Inferior parietal cortex (tissue), 1 donor: Measurements from ENCODE around the gene ACP5.
"Not testable (repeated sequence)": the region's sequence is repeated elsewhere in the genome, so short reads cannot be mapped to it uniquely, and the experiment has no call there.

Experiments
- DNase-seq: peaks from one replicate; pipeline ENCODE4 v3.0.0-alpha.2; 2016; ENCODE audit errors: extremely low spot score

The ACP5 gene

DNA sequence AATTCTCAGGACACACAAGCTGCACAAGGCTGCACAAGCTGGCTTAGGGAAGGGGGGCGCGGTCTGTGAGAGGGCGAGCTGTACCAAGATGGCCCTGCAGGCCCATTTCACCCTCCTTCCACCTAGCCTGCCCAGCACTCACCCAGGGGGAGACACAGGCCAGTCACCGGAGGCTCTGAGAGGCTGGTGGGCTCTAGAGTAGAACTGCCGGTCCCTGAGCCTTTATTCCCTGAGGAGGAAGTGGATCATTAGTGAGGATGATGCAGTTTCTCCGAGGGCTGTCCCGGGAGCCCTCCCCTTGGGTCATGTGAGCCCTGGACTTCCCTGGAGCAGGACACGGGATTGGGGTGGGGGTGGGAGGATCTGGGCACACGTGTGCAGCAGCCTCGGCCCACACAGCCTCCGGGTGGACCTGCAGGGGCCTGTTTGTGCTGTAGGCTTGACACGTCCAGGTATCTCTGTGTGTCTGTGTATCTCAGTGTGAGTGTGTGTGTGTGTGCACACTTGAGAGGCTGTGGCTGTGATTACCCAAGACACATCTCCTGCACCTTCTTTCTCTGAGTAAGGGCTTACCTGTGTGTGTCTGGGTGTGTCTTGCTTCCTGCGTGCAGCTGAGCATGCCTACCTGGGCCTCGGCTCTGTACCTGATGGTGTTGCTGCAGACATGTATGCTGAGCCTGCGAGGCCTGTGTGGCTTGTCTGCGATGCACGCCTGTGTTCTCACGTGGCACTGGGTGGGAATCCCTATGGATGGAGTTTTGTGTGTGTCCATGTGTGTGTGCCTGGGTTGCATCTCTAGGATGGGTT is at the start of gene ACP5:
ACP5 (minus strand) TSS at position 195 of the 807 bp plus-strand sequence. CDS start 328 bp downstream, outside the sequence.
- no peak for DNase-seq

DNA sequence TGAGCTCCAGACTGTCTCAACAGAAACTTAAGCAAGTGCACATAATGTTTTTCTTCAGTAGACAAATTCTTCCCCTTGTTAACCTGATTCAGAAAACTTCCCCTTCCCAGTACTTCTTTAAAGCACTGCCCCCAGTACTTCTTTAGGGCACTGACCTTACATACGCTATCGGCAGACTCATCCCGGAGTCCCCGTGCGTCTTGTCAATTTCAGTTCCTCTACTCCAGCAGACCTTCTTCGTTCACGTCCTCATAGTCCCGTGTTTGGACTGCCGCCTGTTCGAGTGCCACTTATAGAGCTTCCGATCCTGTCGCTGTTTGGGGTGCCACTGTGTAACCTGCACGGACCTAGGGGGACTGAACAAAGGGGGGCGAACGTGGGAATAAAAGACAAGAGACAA is 48.8 kb upstream of the ACP5 start:
- no peak for DNase-seq

DNA sequence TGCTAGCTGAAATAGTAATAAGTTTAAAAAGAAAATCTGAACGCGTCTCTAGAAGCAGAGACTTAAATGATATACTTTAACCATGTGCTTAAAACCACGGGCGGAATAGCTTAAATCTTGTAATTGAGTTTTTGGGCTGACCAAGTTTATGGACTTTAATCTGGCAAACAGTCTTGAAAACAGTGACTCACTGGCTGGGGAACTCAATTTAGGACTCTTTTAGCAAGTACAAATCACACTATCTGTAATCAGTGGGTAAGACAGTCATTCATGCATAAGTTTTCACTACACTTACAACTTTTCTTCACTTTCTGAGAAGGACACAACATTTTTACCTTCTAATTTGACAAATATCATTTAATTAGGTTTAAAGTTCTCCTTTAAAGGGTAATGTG is 46.6 kb upstream of the ACP5 start:
- DNase-seq = no peak

DNA sequence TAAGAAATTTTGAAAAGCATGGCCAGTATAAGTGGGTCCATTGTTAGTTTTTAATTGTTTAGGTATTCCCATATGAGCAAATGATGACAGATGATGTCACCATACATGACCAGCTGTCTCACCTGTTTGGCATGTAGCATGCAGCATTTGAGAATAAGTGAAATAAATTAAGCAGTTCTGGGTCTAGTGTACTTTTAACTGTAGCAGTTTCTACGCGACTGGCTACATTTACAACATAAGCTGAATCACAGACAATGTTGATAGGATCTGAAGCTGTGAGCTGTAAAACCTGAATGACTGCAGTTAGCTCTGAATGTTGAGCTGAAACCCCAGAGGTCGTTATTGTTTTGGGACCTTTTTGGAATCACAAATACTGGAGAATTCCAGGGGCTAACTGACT is 45.0 kb upstream of the ACP5 start:
- DNase-seq = not testable (repeated sequence)

DNA sequence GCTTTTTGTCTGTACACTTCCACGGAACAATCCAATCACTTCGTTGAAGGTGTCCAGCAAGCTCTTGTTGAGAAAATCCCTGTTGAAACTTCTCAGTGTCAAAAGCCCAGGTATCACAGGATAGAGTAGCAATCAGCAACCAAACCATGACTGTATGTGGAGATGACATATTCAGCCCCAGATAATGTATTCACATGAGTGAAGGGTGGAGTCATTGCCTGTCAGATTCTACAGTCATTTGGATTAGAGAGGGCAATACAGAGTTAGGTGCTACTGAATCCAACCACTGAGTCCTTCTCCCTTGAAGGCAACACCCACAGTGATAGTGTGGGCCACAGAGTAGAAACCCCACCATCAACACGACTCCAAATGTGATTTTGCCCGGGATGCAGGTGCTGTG is 43.1 kb upstream of the ACP5 start:
- DNase-seq = no peak

DNA sequence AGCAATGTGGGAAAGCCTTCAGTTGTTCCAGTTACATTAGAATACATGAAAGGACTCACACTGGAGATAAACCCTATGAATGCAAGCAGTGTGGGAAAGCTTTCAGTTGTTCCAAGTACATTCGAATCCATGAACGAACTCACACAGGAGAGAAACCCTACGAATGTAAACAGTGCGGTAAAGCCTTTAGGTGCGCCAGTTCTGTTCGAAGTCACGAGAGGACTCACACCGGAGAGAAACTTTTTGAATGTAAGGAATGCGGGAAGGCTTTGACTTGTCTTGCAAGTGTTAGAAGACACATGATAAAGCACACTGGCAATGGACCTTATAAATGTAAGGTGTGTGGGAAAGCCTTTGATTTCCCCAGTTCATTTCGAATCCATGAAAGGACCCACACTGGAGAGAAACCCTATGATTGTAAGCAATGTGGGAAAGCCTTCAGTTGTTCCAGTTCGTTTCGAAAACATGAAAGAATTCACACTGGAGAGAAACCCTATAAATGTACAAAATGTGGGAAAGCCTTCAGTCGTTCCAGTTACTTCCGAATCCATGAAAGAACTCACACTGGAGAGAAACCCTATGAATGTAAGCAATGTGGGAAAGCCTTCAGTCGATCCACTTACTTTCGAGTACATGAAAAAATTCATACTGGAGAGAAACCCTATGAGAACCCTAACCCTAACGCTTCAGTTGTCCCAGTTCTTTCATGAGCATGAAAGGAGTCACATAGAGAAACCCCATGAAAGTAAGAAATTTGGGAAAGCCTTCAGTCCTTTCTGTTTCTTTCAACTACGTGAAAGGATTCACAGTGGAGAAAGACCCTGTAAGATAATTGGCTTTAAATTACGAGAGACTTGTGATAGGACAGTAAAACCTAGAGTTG is 40.0 kb upstream of the ACP5 start:
- DNase-seq = no peak

DNA sequence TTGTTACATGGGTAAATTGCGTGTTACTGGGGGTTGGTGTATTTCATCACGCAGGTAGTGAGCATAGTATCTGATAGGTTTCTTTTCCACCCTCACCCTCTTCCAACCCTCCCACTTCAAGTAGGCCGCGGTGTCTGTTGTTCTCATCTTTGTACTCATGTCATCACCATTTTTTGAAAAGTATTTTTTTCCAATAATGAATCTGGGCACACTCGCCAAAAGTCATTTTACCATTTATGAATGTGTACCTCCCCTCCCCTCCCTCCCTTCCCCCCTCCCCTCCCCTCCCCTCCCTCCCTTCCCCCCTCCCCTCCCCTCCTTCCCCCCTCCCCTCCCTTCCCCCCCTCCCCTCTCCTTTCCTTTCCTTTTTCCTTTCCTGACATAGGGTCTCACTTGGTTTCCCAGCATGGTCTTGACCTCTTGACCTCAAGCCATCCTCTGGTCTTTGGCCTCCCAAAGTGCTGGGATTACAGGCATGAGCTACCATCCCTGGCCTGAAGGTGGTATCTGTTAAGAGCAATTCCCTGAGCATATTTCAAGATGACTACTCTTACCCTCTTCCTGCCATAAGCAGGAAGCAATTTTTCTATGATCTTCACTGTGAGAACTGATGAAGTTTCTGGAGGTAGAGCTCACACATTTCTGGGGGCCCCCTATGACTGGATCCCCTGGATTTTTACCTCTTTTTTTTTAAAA is 35.5 kb upstream of the ACP5 start:
- no peak for DNase-seq

DNA sequence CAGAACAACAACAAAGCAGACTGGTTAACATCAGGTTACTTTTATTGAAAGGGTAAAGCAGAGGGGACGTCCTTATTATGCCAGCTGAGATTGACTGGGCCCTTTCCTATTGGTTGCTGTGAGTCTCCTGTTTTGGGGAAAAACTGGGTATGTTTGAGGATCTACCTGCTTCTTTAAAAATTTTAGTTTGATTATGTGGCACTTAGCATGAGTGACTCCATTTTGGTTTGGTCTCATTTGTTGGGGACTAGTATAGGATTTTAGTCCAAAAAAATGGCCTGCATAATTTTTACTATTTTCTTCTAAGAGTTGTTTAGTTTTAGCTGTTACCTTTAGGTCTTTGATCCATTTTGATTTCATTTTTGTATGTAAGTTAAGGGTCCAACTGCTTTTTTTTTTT is 34.3 kb upstream of the ACP5 start:
- DNase-seq = no peak

DNA sequence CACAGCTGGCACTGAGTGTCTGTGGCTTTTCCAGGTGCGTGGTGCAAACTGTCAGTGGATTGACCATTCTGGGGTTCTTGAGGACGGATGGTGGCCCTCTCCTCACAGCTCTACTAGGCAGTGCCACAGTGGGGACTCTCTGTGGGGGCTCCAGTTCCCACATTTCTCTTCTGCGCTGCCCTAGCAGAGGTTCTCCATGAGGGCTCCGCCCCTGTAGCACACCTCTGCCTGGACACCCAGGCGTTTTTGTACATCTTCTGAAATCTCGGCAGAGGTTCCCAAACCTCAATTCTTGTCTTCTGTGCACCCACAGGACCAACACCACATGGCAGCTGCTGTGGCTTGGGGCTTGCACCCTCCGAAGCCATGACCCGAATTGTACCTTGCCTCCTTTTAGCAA is 29.0 kb upstream of the ACP5 start:
- no peak for DNase-seq

DNA sequence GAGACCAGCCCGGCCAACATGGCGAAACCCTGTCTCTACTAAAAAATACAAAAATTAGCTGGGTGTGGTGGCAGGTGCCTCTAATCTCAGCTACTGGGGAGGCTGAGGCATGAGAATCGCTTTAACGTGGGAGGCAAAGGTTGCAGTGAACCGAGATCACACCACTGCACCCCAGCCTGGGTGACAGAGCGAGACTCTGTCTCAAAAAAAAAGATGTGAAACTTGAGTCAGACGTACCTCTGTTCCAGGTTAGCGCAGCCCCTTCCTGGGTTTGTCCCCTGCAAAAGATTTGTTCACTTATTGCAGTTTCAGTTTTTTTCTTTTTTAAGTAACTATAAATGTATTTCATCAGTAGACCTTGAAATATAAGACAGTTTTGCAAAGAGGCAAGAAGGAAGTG is 22.3 kb upstream of the ACP5 start:
- not testable (repeated sequence) for DNase-seq

DNA sequence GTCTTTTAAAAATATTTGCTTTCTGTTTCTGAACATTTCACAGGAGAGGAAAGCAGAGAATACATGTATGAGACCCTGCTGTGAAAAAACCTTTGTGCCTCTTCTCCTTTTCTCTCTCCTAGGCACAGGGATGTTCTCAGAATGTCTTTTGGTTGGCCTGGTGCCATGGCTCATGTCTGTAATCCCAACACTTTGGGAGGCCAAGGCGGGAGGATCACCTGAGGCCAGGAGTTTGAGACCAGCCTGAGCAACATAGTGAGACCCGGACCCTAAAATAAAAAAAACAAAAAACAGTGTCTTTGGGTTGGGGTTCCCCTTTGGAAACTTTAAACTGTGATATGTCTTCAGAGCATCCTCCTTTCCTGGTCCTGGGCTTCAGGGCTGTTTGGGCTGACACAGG is 21.3 kb upstream of the ACP5 start:
- no peak for DNase-seq

DNA sequence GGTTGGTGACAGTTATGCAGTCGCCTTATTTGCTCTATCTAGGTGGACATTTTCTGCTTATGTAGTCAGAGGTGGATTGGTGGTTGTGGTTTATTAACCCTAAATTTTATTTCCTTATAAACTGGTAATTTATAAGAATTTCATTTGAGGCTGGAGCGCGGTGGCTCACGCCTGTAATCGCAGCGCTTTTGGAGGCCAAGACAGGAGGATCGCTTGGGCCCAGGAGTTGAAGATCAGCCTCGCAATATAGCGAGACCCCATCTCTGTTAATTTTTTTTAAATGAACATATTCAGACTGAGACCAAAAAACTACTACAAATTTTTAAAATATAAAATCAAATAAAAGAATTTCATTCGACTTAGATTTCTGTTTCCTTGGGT is 20.6 kb upstream of the ACP5 start:
- DNase-seq = no peak

DNA sequence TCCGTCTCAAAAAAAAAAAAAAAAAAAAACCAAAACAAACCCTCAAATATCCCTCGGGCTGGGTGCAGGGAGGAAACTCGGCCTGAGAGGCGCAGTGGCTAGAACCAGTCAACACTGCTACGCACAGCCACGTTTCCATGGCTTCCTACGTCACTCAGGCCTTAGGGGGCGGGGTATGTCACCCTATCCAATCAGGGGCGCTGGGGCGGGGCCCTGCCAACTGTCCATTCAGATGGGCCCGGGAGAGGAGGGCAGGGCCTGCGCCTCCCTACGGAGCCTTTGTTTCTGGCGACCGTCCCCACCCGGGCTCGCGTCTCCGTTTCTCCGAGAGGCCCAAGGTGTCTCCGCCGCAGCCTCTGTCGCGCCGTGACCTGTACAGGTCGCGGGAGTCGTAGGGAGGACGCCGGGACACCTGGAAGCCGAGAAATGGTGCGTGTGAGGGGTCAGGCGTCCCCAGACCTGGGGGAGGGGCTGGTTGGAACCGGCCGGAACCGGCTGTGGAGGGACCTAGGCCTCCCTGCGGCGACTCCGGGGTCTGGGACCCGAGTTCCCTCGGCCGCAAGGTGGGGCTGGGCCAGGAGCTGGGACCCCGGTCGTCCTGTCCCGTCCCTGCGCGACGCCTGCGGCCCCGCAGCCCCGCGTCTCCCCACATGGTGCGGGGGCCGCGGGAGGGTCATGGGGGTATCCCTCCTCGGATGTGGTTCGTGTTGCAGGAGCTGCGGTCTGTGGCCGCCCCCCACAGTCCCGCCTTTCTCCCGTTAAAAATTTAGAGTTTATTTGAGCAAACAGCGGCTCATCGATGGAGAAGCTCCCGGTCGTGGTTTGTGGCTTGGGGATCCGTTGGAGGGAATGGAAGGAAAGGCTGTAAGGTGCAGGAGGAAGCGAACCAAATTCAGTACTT is 20.0 kb upstream of the ACP5 start, which contains the start of gene ZNF627:
ZNF627 (plus strand) TSS at position 282 of the 901 bp plus-strand sequence; CDS start at position 427, 145 bp downstream.
- DNase-seq = peak; percentile 95

DNA sequence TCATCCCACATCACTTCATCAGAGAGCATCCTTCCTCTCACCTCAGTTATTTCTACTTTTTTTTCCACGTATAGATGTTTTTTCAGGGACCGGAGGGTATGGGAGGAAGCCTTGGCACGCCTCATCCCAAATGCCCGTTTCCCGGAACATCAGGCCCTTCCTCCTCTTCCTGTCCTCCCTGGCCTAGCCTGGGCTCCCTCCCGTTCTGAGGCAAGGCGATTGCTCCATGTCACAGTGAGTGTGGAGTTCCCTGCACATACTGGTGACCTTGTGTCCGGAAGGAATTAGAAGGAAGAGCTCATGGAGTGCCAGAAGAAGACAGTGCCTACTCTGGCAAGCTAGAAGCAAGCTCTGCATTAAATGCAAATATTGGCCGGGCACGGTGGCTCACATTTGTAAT is 18.7 kb upstream of the ACP5 start:
- no peak for DNase-seq

DNA sequence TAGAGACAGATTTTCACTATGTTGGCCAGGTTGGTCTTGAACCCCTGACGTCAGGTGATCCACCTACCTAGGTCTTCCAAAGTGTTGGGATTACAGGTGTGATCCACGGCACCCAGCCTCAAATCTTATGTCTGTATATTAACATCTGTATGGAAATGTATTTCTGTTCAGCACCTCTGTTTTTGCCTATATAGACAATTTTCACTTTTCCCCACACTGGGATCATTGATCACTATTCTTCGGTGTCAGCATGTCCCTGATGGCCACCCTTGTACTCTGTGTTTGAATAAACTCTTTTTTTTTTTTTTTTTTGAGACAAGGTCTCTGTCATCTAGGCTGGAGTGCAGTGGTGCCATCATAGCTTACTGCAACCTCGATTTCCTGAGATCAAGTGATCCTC is 16.6 kb upstream of the ACP5 start:
- DNase-seq = no peak

DNA sequence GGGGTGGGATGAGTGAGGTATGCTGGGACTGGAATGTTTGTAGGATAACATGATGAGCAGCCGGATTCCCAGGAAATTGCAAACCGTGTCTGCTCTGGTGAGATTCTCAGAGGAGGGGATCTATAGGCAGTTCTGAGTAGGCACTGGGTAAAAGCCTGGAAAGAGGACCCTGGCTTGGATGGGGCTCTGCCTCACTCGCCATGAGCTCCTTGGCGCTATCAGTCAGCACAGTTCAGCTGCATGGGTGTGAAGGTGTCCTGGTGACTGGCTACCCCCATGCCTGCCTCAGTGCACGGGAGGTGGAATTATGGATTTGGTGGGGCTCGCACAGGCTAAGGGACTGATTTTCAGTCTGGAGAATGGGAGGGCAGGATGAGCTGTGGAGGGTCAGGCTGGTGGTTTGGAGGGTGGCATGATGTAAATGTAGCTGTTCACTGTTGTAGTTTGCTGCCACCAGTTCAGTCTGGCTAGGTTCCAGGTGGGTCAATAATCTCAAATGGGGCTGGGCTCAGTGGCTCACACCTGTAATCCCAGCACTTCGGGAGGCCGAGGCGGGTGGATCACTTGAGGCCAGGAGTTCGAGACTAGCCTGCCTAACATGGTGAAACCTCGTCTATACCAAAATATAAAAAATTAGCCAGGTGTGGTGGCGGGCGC is 10.7 kb upstream of the ACP5 start:
- DNase-seq = no peak

DNA sequence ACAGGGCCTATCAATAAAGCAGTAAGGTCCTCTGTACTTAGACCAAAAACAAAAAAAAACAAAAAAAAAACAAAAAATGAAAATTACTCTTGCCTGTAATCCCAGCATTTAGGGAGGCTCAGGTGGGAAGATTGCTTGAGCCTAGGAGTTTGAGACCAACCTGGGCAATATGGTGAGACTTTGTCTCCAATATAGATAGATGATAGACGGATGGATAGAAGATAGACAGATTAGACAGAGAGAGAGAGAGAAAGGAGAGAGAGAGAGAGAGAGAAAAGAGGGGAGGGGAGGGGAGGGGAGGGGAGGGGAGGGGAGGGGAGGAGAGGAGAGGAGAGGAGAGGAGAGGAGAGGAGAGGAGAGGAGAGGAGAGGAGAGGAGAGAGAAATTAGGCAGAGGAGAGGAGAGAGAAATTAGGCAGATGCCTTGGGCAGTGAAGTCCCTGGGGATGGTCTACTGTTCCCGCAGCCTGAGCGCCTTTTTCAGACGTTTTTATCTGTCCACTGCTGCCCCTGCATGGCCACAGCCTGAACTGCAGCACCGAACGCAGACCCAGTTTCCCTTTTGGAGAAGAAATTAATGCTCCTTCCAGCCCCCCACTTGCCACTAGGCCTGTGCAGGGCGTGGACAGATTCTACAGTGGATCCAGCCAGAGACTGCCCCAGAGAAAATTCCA is 10.0 kb upstream of the ACP5 start:
- DNase-seq = peak; percentile 75

DNA sequence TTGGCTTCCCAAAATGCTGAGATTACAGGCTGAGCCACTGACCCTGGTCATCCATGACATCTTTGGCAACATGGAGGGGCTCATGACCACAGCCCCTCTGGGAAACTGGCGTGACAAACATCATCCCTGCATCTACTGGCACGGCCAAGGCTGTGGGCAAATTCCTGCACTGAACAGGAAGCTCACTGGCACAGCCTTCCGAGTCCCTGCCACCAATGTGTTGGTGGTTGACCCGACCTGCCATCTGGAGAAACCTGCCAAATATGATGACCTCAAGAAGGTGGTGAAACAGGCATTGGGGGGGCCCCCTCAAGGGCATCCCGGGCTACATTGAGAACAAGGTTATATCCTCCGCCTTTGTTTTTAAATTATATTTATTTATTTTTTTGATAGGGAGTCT is 8.9 kb upstream of the ACP5 start:
- no peak for DNase-seq

DNA sequence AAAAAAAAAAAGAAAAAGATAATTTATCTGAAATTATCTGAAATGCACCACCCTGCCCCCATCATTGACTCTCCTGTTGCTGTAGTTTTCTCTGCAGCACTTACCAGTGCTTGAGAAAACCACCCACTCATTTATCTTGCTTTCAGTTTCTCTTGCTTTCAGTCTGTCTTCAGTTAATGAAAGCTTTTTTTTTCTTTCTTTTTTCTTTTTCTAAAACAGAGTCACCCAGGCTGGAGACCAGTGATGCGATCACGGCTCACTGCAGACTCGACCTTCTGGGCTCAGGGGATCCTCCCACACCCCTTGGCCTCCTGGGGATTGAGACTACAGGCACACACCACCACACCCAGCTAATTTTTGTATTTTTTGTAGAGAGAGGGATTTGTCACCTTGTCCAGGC is 4.3 kb upstream of the ACP5 start:
- no peak for DNase-seq

DNA sequence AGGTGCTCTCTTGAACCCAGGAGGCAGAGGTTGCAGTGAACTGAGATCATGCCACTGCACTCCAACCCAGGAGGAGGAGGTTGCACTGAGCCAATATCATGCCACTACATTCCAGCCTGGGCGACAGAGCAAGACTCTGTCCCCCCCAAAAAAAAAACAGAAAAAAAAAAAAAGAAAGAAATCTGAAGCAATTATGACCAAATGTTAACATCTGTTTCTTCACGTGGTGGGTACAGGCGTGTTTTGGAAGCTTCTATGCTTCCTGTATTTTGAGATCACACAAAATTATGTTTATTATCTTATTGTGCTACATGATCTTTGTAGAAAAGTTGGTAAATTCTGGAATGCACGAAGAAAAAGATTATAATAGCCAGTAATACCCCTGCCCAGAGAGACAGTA is 2.7 kb upstream of the ACP5 start:
- DNase-seq = no peak
